GM12875 (cell line): ENCODE measurements around the gene CTXN1.
"Not testable (repeated sequence)": the region's sequence is repeated elsewhere in the genome, so short reads cannot be mapped to it uniquely, and the experiment has no call there.

Source experiments
- H3K4me3 ChIP-seq: one replicate; pipeline ENCODE4 v1.5.1; 2011; ENCODE audit warnings: low read depth, low read length, control low read depth
- CTCF ChIP-seq: IDR thresholded peaks from 2 replicates; pipeline ENCODE4 v1.5.1; 2011; ENCODE audit warnings: low read depth, mild to moderate bottlenecking, control low read depth, inconsistent platforms, low read length, moderate library complexity, borderline replicate concordance; ENCODE audit not compliant: insufficient read depth

CTXN1 gene

GRCh38 chr19:7961920-7962626, 36.1 kb upstream of the CTXN1 start:
- TF ChIP-seq CTCF, result no peak
- H3K4me3 ChIP-seq, result no peak overlapping the region

DNA sequence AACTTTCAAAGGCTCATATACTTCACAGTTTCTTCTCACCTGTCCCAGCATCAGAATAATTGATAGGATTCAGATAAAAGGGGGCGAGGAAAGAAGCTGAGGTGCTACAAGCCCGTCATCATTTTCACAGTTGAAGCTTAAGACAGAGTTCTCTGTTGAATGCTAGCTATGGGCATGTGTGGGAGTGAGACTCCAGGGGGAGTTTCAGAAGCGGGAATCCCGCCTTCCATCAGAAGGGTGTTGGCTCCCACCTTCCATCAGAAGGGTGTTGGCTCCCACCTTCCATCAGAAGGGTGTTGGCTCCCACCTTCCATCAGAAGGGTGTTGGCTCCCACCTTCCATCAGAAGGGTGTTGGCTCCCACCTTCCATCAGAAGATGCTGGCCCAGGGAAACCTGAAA, 35.1 kb upstream of the CTXN1 start:
- not testable (repeated sequence) for H3K4me3 ChIP-seq

- no peak overlapping the region for H3K4me3 ChIP-seq
- no peak for TF ChIP-seq CTCF
Observed at GRCh38 chr19:7959211-7959610, 33.3 kb upstream of the CTXN1 start.

DNA sequence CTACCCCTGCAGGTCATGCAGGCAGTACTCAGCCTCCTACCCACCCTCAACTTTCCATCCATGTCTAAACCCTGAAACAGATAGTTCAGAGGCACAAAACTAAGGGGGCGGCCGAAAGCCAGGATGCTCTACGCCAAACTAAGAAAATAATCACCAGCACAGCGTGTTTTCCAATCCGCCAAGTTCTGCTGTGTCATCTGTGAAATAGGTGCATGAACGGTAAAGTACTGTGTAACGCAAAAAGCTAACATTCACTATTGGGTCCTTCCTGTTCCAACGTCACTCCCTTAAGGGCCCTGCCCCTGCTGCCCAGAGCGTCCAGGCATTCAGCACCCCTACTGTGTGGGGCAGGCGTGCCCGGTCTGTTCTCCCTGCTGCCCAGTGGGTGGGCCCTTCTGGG, 29.8 kb upstream of the CTXN1 start:
- TF ChIP-seq CTCF, result no peak

GRCh38 chr19:7953576-7953975, 27.6 kb upstream of the CTXN1 start:
- no peak for TF ChIP-seq CTCF
- H3K4me3 ChIP-seq, result no peak overlapping the region

More for the DNA sequence above, 29.8 kb upstream of the CTXN1 start:
- H3K4me3 ChIP-seq, result no peak overlapping the region

DNA sequence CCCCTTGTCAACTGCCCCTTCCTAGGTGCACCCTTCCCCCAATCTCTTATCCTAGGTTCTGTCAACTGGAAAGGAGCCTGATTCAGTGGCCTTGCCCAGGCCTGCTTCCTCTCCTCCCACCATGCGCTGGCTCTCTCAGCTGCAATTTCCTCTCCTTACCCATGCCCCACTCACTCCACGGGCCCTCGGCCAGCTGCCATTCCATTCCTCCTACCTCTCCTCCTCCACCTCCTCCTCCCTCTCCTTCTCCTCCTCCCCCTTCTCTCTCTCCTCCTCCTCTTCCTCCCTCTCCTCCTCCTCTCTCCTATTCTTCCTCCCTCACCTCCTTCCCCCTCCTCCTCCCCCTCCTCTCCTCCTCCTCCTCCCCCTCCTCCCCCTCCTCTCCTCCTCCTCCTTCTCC, 27.1 kb upstream of the CTXN1 start:
- H3K4me3 ChIP-seq, result no peak overlapping the region
- no peak for TF ChIP-seq CTCF

GRCh38 chr19:7947939-7948338, 22.0 kb upstream of the CTXN1 start:
- no peak for TF ChIP-seq CTCF
- H3K4me3 ChIP-seq, result no peak overlapping the region
